ENCODE measurements around the gene CLRN3.

Gene CLRN3

DNA sequence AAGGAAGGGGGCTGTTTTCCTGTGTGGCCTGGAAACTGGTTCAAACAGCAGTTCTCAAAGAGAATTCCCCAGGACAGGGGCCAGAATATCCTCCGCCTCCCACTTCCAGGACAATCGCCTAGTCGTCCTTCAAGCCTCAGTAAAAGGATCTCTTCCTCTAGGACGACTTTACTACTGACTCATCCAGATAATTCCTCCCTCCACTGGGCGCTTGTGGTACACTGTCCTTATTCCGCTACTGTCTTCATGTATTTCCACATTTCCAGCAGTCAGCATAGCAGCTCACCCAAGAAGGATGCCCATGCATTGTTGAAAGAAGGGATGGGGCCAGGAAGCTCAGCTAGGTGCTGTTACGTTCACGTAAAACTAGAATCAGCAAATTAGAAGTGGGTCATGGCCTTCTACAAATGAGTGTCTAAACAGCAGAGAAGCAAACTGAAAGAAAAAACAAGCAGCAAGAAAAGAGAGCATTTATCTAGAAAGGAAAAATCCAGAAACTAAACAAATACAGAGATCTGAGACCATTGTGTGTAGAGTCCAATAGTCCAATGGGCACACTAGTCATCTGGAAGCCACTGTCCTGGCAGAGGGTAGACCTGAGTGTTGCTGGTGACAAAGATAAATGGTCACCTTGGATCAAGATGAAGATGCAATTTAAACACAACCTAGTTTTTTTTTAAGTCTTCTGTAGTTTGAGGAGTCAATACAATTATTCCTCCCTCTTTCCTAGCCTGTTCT lies 26.3 kb downstream of the CLRN3 start:
- TF ChIP-seq POLR2AphosphoS5 (IDR thresholded peaks at IDR 0.05; ENCODE audit: low read depth, low read length) = no peak
- TF ChIP-seq, protein P1, sequence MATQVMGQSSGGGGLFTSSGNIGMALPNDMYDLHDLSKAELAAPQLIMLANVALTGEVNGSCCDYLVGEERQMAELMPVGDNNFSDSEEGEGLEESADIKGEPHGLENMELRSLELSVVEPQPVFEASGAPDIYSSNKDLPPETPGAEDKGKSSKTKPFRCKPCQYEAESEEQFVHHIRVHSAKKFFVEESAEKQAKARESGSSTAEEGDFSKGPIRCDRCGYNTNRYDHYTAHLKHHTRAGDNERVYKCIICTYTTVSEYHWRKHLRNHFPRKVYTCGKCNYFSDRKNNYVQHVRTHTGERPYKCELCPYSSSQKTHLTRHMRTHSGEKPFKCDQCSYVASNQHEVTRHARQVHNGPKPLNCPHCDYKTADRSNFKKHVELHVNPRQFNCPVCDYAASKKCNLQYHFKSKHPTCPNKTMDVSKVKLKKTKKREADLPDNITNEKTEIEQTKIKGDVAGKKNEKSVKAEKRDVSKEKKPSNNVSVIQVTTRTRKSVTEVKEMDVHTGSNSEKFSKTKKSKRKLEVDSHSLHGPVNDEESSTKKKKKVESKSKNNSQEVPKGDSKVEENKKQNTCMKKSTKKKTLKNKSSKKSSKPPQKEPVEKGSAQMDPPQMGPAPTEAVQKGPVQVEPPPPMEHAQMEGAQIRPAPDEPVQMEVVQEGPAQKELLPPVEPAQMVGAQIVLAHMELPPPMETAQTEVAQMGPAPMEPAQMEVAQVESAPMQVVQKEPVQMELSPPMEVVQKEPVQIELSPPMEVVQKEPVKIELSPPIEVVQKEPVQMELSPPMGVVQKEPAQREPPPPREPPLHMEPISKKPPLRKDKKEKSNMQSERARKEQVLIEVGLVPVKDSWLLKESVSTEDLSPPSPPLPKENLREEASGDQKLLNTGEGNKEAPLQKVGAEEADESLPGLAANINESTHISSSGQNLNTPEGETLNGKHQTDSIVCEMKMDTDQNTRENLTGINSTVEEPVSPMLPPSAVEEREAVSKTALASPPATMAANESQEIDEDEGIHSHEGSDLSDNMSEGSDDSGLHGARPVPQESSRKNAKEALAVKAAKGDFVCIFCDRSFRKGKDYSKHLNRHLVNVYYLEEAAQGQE (IDR thresholded peaks at IDR 0.05; ENCODE audit: insufficient read depth in 1 of 2, low read depth in 2 of 2, low read length in 2 of 2) = no peak
- TF ChIP-seq TAF1 (IDR thresholded peaks at IDR 0.05; ENCODE audit: borderline replicate concordance, insufficient read depth, low read length) = no peak
- TF ChIP-seq FOXP2 (optimal IDR thresholded peaks at IDR 0.05; ENCODE audit: borderline replicate concordance, extremely low read depth, extremely low read length, insufficient read depth) = no peak
- no peak for TF ChIP-seq SIN3A (IDR thresholded peaks at IDR 0.05; ENCODE audit: borderline replicate concordance, insufficient read depth, low read length)

DNA sequence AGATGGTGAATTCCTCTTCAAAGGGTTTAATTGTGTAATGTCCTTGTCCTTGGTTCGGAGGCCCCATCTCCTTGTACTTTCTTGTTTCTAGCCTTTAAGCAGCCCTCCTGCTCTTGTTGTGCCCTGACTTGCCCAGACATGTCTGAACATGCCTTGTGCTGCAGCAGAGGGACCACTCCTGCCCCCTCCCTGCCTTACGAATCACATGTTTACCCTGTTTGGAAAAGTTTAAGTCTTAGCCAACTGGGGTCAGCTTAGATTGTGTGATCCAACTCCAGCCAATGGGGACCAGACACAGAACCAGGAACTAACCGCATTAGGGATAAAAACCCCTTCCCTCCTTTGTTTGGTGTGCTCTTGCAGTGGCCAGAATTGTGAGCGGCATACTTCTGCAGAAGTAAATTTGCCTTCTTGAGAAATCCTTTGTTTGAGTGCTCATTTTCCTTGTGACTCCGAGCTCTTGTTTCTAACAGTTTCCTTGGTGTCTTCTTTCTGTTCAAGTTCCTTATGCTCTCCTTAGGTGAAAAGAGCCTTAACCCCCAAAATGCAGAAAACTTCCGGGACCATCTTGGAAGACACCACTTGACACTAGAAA lies 29.4 kb downstream of the CLRN3 start:
- TF ChIP-seq POLR2AphosphoS5 (IDR thresholded peaks at IDR 0.05; ENCODE audit: low read depth, low read length) (no peak), FOXP2 (optimal IDR thresholded peaks at IDR 0.05; ENCODE audit: borderline replicate concordance, extremely low read depth, extremely low read length, insufficient read depth) (no peak), TAF1 (IDR thresholded peaks at IDR 0.05; ENCODE audit: borderline replicate concordance, insufficient read depth, low read length) (no peak)

DNA sequence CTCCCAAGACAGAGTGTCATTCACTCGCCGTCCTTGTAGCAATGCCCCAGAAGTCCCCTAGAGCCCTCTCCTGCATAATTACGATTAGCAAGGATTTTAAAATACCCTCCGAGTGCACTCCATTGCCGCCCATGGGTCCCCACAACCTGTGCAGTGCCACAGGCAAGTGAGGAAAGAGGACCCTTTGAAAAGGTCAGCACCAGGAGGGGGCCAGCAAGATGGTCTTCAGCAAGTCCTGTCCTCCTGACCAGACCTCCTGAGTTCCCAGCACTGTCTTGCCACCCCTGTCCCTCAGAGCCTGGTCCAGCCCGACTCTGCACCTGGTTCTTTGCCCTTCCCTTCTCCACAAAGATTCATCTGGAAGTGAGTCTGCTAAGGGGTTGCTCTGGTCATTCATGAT lies 32.1 kb downstream of the CLRN3 start:
- TF ChIP-seq TAF1 (IDR thresholded peaks at IDR 0.05; ENCODE audit: borderline replicate concordance, insufficient read depth, low read length) (no peak), POLR2AphosphoS5 (IDR thresholded peaks at IDR 0.05; ENCODE audit: low read depth, low read length) (no peak), FOXP2 (optimal IDR thresholded peaks at IDR 0.05; ENCODE audit: borderline replicate concordance, extremely low read depth, extremely low read length, insufficient read depth) (no peak), SIN3A (IDR thresholded peaks at IDR 0.05; ENCODE audit: borderline replicate concordance, insufficient read depth, low read length) (no peak)
- TF ChIP-seq, protein P1 (IDR thresholded peaks at IDR 0.05; ENCODE audit: insufficient read depth in 1 of 2, low read depth in 2 of 2, low read length in 2 of 2) = no peak

DNA sequence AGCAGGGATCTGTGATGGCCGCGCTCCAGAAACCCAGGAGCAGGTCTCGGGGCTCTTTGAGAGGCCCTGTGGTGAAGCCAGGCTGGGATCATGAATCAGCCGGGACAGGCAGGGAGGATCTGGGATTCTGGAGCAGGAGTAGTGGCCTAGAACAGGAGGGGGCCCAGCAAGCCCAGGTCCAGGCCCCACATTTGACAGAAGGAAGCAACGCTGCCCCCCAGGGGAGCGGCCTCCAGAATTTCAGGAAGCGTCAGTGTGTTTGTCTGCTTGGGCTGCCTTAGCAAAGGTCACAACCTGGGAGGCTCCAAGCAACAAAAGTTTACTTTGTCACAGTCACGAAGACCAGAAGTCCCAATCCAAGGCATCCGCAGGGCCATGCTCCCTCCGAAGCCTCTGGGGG lies 36.8 kb downstream of the CLRN3 start:
- TF ChIP-seq TAF1 (IDR thresholded peaks at IDR 0.05; ENCODE audit: borderline replicate concordance, insufficient read depth, low read length) (no peak), SIN3A (IDR thresholded peaks at IDR 0.05; ENCODE audit: borderline replicate concordance, insufficient read depth, low read length) (no peak), POLR2AphosphoS5 (IDR thresholded peaks at IDR 0.05; ENCODE audit: low read depth, low read length) (no peak), FOXP2 (optimal IDR thresholded peaks at IDR 0.05; ENCODE audit: borderline replicate concordance, extremely low read depth, extremely low read length, insufficient read depth) (no peak)
- TF ChIP-seq, protein P1 (IDR thresholded peaks at IDR 0.05; ENCODE audit: insufficient read depth in 1 of 2, low read depth in 2 of 2, low read length in 2 of 2) = no peak

DNA sequence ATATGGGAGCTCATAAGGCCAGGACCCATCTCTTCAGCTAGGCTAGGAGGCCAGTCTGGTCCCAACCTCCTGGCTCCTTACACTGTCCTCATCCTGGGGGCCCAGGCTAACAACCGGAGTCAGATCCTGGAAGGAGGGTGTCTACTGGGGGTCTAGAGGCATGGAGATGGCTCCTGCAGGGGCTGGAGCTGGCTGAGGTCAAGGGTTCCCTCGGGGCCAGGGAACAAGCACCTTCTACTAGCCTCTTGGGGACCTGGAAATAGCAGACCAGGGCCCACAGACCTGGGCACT lies 37.2 kb downstream of the CLRN3 start:
- TF ChIP-seq TAF1 (IDR thresholded peaks at IDR 0.05; ENCODE audit: borderline replicate concordance, insufficient read depth, low read length) (no peak), FOXP2 (optimal IDR thresholded peaks at IDR 0.05; ENCODE audit: borderline replicate concordance, extremely low read depth, extremely low read length, insufficient read depth) (no peak), POLR2AphosphoS5 (IDR thresholded peaks at IDR 0.05; ENCODE audit: low read depth, low read length) (no peak), SIN3A (IDR thresholded peaks at IDR 0.05; ENCODE audit: borderline replicate concordance, insufficient read depth, low read length) (no peak)
- TF ChIP-seq, protein P1 (IDR thresholded peaks at IDR 0.05; ENCODE audit: insufficient read depth in 1 of 2, low read depth in 2 of 2, low read length in 2 of 2) = no peak

All from PFSK-1 (cell line).